ENCODE measurements around the gene TRAPPC11. TPM values are rescaled to one million over a fixed set of nuclear protein-coding genes. Genes with fewer than 3 reads are reported as not detected.

The TRAPPC11 gene
- total and polyA plus RNA-seq, 2 experiments from 2014 or later: 15.0 to 42.7 TPM

DNA sequence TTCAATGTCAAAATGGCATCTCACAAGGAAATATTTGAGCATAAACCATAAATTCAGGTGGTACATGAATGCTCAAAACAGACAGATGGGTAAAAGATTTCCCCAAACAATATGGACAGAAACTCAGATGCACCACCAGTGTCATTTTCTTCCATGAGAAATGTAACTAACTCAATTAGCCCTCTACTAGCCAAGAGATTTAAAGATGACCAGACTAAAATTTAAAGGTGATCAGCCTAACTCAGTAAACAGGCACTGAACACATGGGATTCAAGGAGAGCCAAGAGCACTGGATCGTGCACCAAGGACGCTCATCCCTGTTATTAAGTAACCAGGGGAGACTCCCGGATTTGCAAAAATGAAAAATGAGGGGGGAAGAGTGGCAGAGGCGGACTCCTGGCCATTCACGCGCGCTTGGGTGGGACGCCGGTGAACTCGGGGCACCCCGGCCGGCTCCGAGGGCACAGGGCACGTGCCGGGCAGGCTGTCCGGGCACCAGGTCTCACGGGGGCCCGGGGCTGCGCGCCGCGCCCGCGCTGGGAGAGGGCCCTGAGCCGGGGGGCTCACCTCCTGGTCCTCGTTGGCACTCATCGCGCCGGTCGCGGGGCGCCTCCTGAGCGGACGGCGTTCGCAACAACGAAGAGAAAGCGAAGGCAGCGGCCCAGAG is 598 bp upstream of the TRAPPC11 start (continued):
- TF ChIP-seq, protein P1, sequence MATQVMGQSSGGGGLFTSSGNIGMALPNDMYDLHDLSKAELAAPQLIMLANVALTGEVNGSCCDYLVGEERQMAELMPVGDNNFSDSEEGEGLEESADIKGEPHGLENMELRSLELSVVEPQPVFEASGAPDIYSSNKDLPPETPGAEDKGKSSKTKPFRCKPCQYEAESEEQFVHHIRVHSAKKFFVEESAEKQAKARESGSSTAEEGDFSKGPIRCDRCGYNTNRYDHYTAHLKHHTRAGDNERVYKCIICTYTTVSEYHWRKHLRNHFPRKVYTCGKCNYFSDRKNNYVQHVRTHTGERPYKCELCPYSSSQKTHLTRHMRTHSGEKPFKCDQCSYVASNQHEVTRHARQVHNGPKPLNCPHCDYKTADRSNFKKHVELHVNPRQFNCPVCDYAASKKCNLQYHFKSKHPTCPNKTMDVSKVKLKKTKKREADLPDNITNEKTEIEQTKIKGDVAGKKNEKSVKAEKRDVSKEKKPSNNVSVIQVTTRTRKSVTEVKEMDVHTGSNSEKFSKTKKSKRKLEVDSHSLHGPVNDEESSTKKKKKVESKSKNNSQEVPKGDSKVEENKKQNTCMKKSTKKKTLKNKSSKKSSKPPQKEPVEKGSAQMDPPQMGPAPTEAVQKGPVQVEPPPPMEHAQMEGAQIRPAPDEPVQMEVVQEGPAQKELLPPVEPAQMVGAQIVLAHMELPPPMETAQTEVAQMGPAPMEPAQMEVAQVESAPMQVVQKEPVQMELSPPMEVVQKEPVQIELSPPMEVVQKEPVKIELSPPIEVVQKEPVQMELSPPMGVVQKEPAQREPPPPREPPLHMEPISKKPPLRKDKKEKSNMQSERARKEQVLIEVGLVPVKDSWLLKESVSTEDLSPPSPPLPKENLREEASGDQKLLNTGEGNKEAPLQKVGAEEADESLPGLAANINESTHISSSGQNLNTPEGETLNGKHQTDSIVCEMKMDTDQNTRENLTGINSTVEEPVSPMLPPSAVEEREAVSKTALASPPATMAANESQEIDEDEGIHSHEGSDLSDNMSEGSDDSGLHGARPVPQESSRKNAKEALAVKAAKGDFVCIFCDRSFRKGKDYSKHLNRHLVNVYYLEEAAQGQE (IDR thresholded peaks at IDR 0.05; ENCODE audit: unreplicated experiment): no peak
- no peak for TF ChIP-seq NANOG (IDR thresholded peaks at IDR 0.05; ENCODE audit: borderline replicate concordance)

DNA sequence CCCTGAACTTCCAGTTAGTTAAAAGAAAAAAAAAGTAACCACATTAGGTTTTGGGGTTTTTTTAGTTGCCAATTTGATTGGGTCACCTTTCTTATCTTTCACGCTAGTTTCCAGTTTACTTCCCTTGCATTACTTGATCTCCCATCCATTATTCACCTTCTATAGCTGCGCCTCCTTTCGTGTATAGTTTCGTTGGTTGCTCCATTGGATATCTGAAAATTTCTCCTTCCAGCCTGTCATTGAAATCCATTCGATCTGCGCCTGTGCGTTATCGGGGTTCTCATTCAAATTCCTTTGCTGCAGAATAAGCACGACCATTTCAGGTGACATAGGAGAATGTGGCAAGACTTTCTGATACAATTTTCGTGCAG is 764 bp downstream of the TRAPPC11 start:
- H3K36me3 Mint-ChIP-seq (ENCODE audit: low read depth): peaks cover 9% of the 10 kb centered on the region
- Histone ChIP-seq H3K27ac (ENCODE audit: low read depth) (no peak overlapping the region), H3K4me3 (peak overlapping the region; percentile 84), H2AFZ (peak overlapping the region; percentile 99), H3K36me3 (ENCODE audit: insufficient read depth) (no peaks in the 10 kb centered on the region), H3K4me1 (ENCODE audit: insufficient read depth) (peaks cover 8% of the 10 kb centered on the region), H3K79me2 (replicated peaks; ENCODE audit: insufficient read depth) (peaks cover 45% of the 10 kb centered on the region), H3K9me2 (ENCODE audit: insufficient read depth) (no peaks in the 10 kb centered on the region), H3F3A (replicated peaks; ENCODE audit: low read depth) (no peaks in the 10 kb centered on the region), H4K20me1 (replicated peaks; ENCODE audit: insufficient read depth) (no peaks in the 10 kb centered on the region; the same call in 1 of the 2 replicates), H3K27me3 (ENCODE audit: insufficient read depth) (no peaks in the 10 kb centered on the region), H3K4me2 (peak overlapping the region; percentile 81)
- no peak for ATAC-seq
- peak overlapping the region; percentile 7; the same call in 1 of the 2 replicates for H3K27ac Mint-ChIP-seq
- no peak for TF ChIP-seq EZH2phosphoT487 (IDR thresholded peaks at IDR 0.05; ENCODE audit: unreplicated experiment)
- TF ChIP-seq ZNF114 (CRISPR knock-in tag; IDR thresholded peaks at IDR 0.05): no peak
- TF ChIP-seq EZH2 (IDR thresholded peaks at IDR 0.05; ENCODE audit: low read depth, unreplicated experiment): no peak
- peak overlapping the region; percentile 79 for H3K4me3 Mint-ChIP-seq
- H3K27me3 Mint-ChIP-seq (ENCODE audit: insufficient read depth, low read depth, poor library complexity): no peaks in the 10 kb centered on the region
- peaks cover 12% of the 10 kb centered on the region for H3K4me1 Mint-ChIP-seq
- no peaks in the 10 kb centered on the region; the same call in 2 of the 3 replicates for H3K9me3 Mint-ChIP-seq
- no peak for DNase-seq (ENCODE audit: low spot score)

DNA sequence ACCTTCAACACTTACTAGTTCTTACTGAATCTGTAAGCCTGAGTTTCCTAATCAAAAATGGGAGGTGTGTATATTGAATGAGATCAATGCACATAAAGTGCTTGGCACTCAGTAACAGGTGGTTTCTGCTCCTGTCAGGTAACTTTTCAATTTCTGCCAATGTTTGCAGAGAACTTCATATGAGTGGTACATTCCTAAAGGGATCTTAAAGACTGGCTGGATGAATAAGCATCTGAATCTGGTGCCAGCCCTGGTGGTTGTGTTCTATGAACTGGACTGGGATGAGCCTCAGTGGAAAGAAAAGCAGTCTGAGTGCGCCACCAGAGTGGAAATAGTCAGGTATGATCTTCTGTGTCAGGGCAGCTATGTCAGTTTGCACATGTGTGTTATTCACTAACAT is 7.0 kb downstream of the TRAPPC11 start:
- Mint-ChIP-seq H3K27me3 (ENCODE audit: insufficient read depth, low read depth, poor library complexity) (no peaks in the 10 kb centered on the region), H3K4me3 (no peak overlapping the region), H3K36me3 (ENCODE audit: low read depth) (peaks cover 32% of the 10 kb centered on the region), H3K27ac (no peak overlapping the region), H3K4me1 (no peaks in the 10 kb centered on the region), H3K9me3 (no peaks in the 10 kb centered on the region)
- H3K79me2 ChIP-seq (replicated peaks; ENCODE audit: insufficient read depth): peaks cover 13% of the 10 kb centered on the region
- ATAC-seq (no peak), DNase-seq (ENCODE audit: low spot score) (no peak)
- H3K4me1 ChIP-seq (ENCODE audit: insufficient read depth): no peaks in the 10 kb centered on the region
- no peaks in the 10 kb centered on the region for H3K27me3 ChIP-seq (ENCODE audit: insufficient read depth)
- no peak overlapping the region for H3K27ac ChIP-seq (ENCODE audit: low read depth)
- H3K36me3 ChIP-seq (ENCODE audit: insufficient read depth): peaks cover 36% of the 10 kb centered on the region
- no peak overlapping the region for H3K4me2 ChIP-seq
- H3K9me2 ChIP-seq (ENCODE audit: insufficient read depth): no peaks in the 10 kb centered on the region
- H3K4me3 ChIP-seq: no peak overlapping the region
- no peak overlapping the region for H2AFZ ChIP-seq
- no peaks in the 10 kb centered on the region for H4K20me1 ChIP-seq (replicated peaks; ENCODE audit: insufficient read depth)
- H3F3A ChIP-seq (replicated peaks; ENCODE audit: low read depth): no peaks in the 10 kb centered on the region
- TF ChIP-seq, protein P2, sequence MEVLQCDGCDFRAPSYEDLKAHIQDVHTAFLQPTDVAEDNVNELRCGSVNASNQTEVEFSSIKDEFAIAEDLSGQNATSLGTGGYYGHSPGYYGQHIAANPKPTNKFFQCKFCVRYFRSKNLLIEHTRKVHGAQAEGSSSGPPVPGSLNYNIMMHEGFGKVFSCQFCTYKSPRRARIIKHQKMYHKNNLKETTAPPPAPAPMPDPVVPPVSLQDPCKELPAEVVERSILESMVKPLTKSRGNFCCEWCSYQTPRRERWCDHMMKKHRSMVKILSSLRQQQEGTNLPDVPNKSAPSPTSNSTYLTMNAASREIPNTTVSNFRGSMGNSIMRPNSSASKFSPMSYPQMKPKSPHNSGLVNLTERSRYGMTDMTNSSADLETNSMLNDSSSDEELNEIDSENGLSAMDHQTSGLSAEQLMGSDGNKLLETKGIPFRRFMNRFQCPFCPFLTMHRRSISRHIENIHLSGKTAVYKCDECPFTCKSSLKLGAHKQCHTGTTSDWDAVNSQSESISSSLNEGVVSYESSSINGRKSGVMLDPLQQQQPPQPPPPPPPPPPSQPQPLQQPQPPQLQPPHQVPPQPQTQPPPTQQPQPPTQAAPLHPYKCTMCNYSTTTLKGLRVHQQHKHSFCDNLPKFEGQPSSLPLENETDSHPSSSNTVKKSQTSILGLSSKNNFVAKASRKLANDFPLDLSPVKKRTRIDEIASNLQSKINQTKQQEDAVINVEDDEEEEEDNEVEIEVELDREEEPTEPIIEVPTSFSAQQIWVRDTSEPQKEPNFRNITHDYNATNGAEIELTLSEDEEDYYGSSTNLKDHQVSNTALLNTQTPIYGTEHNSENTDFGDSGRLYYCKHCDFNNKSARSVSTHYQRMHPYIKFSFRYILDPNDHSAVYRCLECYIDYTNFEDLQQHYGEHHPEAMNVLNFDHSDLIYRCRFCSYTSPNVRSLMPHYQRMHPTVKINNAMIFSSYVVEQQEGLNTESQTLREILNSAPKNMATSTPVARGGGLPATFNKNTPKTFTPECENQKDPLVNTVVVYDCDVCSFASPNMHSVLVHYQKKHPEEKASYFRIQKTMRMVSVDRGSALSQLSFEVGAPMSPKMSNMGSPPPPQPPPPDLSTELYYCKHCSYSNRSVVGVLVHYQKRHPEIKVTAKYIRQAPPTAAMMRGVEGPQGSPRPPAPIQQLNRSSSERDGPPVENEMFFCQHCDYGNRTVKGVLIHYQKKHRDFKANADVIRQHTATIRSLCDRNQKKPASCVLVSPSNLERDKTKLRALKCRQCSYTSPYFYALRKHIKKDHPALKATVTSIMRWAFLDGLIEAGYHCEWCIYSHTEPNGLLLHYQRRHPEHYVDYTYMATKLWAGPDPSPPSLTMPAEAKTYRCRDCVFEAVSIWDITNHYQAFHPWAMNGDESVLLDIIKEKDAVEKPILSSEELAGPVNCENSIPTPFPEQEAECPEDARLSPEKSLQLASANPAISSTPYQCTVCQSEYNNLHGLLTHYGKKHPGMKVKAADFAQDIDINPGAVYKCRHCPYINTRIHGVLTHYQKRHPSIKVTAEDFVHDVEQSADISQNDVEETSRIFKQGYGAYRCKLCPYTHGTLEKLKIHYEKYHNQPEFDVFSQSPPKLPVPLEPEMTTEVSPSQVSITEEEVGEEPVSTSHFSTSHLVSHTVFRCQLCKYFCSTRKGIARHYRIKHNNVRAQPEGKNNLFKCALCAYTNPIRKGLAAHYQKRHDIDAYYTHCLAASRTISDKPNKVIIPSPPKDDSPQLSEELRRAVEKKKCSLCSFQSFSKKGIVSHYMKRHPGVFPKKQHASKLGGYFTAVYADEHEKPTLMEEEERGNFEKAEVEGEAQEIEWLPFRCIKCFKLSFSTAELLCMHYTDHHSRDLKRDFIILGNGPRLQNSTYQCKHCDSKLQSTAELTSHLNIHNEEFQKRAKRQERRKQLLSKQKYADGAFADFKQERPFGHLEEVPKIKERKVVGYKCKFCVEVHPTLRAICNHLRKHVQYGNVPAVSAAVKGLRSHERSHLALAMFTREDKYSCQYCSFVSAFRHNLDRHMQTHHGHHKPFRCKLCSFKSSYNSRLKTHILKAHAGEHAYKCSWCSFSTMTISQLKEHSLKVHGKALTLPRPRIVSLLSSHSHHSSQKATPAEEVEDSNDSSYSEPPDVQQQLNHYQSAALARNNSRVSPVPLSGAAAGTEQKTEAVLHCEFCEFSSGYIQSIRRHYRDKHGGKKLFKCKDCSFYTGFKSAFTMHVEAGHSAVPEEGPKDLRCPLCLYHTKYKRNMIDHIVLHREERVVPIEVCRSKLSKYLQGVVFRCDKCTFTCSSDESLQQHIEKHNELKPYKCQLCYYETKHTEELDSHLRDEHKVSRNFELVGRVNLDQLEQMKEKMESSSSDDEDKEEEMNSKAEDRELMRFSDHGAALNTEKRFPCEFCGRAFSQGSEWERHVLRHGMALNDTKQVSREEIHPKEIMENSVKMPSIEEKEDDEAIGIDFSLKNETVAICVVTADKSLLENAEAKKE (CRISPR knock-in tag; IDR thresholded peaks at IDR 0.05): no peak
- TF ChIP-seq ZNF331 (CRISPR knock-in tag; IDR thresholded peaks at IDR 0.05; ENCODE audit: low read depth): no peak

Data from GM23338 (cell line).